RWPE1 (cell line): ENCODE data around the gene ESR1.

Experiments
- CTCF ChIA-PET: fragments of 350-600 bp; sonication (Branson Sonifier 250); formaldehyde crosslinking; extraction: SDS; loops from one replicate; lab custom pipeline; 2021; lab: Yijun Ruan, JAX
- POLR2A ChIA-PET: fragments of 400-600 bp; formaldehyde crosslinking; extraction: SDS; loops from one replicate; lab custom pipeline; 2020; ENCODE audit warnings: antibody characterized with exemption; ENCODE audit not compliant: low non-redundant PET; lab: Yijun Ruan, JAX
- DNase-seq: peaks from one replicate; pipeline ENCODE4 v3.0.0; 2012; ENCODE audit warnings: low spot score
- H3K27ac ChIP-seq: fragments of 450-650 bp; 2 replicates; pipeline ENCODE4 v1.5.1; 2017
- CTCF ChIP-seq: fragments of 450-650 bp; conservative IDR thresholded peaks from 2 replicates; pipeline ENCODE4 v1.5.1; 2017; ENCODE audit warnings: low read depth, mild to moderate bottlenecking

ESR1 gene

GRCh38 chr6:152094992-152095592 is 287.6 kb downstream of the ESR1 start:
- DNase-seq = peak; percentile 96
- no peak for TF ChIP-seq CTCF
- POLR2A ChIA-PET = no interaction called here
- CTCF ChIA-PET = no interaction called here
- peak overlapping the region; percentile 83 for H3K27ac ChIP-seq

- TF ChIP-seq CTCF = no peak
- DNase-seq = peak; percentile 71
- ChIA-PET POLR2A (no interaction called here), CTCF (interaction anchor here (0.6 to 1.2 kb wide), 2 partner anchors 13 to 38 kb away, joined by 3 read pairs; no protein-coding TSS in a partner anchor)
- H3K27ac ChIP-seq = peak overlapping the region; percentile 83
These were observed 289.5 kb downstream of the ESR1 start for GRCh38 chr6:152096863-152097496.

- ChIA-PET POLR2A (no interaction called here), CTCF (no interaction called here)
- TF ChIP-seq CTCF = no peak
- H3K27ac ChIP-seq = peak overlapping the region; percentile 83; the same call in 1 of the 2 replicates
- no peak for DNase-seq
These were observed 291.2 kb downstream of the ESR1 start for GRCh38 chr6:152098683-152099082.

GRCh38 chr6:152099446-152100182 is 292.1 kb downstream of the ESR1 start:
- DNase-seq = no peak
- POLR2A ChIA-PET = interaction anchor here (0.6 kb wide), 1 partner anchor 140 kb away, joined by 3 read pairs; no protein-coding TSS in a partner anchor
- CTCF ChIA-PET = no interaction called here
- TF ChIP-seq CTCF = no peak
- H3K27ac ChIP-seq = peak overlapping the region; percentile 74

GRCh38 chr6:152100183-152100618 is 292.7 kb downstream of the ESR1 start:
- CTCF ChIA-PET = interaction anchor here (0.5 kb wide), 1 partner anchor 330 kb away, joined by 3 read pairs; no protein-coding TSS in a partner anchor
- no peak for TF ChIP-seq CTCF
- DNase-seq = peak; percentile 49
- POLR2A ChIA-PET = interaction anchor here (0.6 kb wide), 1 partner anchor 140 kb away, joined by 3 read pairs; no protein-coding TSS in a partner anchor
- H3K27ac ChIP-seq = peak overlapping the region; percentile 74

- ChIA-PET CTCF (interaction anchor here (1.0 kb wide), 1 partner anchor 11 kb away, joined by 9 read pairs; no protein-coding TSS in a partner anchor), POLR2A (no interaction called here)
- no peak overlapping the region for H3K27ac ChIP-seq
- no peak for DNase-seq
- no peak for TF ChIP-seq CTCF
These were observed 300.5 kb downstream of the ESR1 start for GRCh38 chr6:152107973-152108372.
